Measurements from ENCODE around the gene IL20RA. TPM values are rescaled to one million over a fixed set of nuclear protein-coding genes. Genes with fewer than 3 reads are reported as not detected.
A peak's percentile ranks its signal among the peaks of the same experiment; 100 is the strongest.
"Not testable (repeated sequence)": the region's sequence is repeated elsewhere in the genome, so short reads cannot be mapped to it uniquely, and the experiment has no call there.

Gene IL20RA
- total RNA-seq, 1 donor from 2014 or later = 21.9 TPM

DNA sequence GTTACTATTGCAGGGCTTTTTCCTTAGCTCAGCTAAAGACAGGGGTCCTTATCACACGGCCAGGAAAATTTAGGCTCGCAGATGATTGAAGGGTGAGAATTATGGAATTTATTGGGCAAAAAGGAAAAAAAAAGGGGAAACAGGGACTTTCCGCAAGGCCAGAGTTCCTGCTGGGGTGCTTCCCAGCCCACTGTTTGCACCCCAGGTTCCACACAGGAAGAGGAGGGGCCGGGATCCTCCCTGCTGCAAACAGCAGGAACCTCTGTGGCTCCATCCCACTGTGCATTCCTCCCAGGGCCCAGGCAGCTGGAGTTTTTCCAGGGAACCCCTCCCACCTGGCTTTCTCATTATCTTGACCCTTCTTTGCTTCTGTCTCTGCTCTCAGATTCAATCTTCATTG is 35.9 kb upstream of the IL20RA start:
- Histone ChIP-seq H3K4me1 (no peaks in the 10 kb centered on the region), H3K27ac (no peak overlapping the region), H3K9me3 (no peaks in the 10 kb centered on the region), H3K27me3 (no peaks in the 10 kb centered on the region), H3K4me3 (no peak overlapping the region), H3K36me3 (no peaks in the 10 kb centered on the region)
- intact Hi-C loops (cut with DNase I) = no loop called here
- no peak for DNase-seq (ENCODE audit: extremely low spot score in 2 of 2)
- TF ChIP-seq, protein P1, sequence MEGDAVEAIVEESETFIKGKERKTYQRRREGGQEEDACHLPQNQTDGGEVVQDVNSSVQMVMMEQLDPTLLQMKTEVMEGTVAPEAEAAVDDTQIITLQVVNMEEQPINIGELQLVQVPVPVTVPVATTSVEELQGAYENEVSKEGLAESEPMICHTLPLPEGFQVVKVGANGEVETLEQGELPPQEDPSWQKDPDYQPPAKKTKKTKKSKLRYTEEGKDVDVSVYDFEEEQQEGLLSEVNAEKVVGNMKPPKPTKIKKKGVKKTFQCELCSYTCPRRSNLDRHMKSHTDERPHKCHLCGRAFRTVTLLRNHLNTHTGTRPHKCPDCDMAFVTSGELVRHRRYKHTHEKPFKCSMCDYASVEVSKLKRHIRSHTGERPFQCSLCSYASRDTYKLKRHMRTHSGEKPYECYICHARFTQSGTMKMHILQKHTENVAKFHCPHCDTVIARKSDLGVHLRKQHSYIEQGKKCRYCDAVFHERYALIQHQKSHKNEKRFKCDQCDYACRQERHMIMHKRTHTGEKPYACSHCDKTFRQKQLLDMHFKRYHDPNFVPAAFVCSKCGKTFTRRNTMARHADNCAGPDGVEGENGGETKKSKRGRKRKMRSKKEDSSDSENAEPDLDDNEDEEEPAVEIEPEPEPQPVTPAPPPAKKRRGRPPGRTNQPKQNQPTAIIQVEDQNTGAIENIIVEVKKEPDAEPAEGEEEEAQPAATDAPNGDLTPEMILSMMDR (IDR thresholded peaks at IDR 0.05) = no peak
- TF ChIP-seq POLR2AphosphoS5 (IDR thresholded peaks at IDR 0.05; ENCODE audit: insufficient read depth in 1 of 2, low read depth in 1 of 2) (no peak), POLR2A (IDR thresholded peaks at IDR 0.05) (no peak)

DNA sequence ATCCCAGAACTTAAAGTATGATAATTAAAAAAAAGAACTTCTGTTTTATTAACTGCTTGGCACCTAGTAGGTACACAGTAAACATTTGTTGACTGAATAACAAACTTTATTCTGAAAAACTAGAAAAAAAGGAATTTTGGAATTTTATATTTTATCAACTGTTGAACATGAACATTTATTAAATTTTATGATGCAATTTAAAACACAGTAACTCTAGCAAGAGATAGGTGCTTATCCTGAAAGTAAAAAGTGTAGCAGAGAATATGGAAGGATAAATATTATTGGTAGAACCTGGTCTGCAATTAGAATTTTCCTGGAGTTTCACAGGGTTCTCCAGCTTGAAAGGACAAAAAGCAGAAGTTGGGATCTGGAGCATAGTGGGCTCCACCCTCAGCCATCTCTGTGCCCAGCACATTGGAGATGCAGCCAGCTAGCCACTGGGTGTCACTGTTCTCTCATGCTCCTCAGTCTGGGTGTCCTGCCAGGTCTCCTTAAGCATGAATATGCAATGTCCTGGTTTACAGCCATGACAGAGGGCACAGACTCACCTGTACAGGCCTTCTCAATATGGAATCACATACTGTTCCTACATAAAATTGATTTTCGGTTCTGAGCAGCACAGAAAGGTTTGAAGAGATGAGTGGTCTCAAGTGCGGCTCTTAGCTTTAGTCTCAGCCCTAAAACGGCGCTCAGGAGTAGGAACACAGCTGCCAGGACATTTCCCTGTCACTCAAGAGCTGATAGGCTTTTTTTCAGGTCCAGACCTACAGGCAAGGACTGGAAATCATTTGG is 31.7 kb upstream of the IL20RA start:
- H3K36me3 ChIP-seq = no peaks in the 10 kb centered on the region
- no peaks in the 10 kb centered on the region for H3K27me3 ChIP-seq
- no peak overlapping the region for H3K4me3 ChIP-seq
- no peak for DNase-seq (ENCODE audit: extremely low spot score in 2 of 2)
- H3K27ac ChIP-seq = no peak overlapping the region
- H3K4me1 ChIP-seq = no peaks in the 10 kb centered on the region
- no peak for TF ChIP-seq POLR2AphosphoS5 (IDR thresholded peaks at IDR 0.05; ENCODE audit: insufficient read depth in 1 of 2, low read depth in 1 of 2)
- TF ChIP-seq, protein P1 (IDR thresholded peaks at IDR 0.05) = peak; percentile 20 to 56 (median 30)
- H3K9me3 ChIP-seq = no peaks in the 10 kb centered on the region
- intact Hi-C loops (cut with DNase I) = no loop called here

DNA sequence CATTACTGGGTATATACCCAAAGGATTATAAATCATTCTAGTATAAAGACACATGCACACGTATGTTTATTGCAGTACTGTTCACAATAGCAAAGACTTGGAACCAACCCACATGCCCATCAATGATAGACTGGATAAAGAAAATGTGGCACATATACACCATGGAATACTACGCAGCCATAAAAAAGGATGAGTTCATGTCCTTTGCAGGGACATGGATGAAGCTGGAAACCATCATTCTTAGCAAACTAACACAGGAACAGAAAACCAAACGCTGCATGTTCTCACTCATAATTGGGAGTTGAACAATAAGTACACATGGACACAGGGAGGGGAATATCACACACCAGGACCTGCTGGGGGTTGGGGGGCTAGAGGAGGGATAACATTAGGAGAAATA is 31.0 kb upstream of the IL20RA start:
- H3K36me3 ChIP-seq; H3K4me3 ChIP-seq; H3K4me1 ChIP-seq; intact Hi-C loops (cut with DNase I); H3K27ac ChIP-seq; H3K9me3 ChIP-seq; H3K27me3 ChIP-seq; DNase-seq (ENCODE audit: extremely low spot score in 2 of 2): not testable (repeated sequence)

DNA sequence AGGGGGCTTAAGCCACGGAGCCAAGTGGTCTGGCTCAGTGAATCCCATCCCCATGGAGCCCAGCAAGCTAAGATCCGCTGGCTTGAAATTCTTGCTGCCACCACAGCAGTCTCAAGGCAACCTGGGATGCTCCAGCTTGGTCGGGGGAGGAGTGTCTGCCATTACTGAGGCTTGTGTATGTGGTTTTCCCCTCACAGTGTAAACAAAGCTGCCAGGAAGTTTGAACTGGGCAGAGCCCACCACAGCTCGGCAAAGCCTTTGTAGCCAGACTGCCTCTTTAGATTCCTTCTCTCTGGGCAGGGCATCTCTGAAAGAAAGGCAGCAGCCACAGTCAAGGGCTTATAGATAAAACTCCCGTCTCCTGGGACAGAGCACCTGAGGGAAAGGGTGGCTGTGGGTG is 25.5 kb upstream of the IL20RA start:
- H3K36me3 ChIP-seq = no peaks in the 10 kb centered on the region
- intact Hi-C loops (cut with DNase I) = no loop called here
- TF ChIP-seq POLR2A (IDR thresholded peaks at IDR 0.05) (no peak), POLR2AphosphoS5 (IDR thresholded peaks at IDR 0.05; ENCODE audit: insufficient read depth in 1 of 2, low read depth in 1 of 2) (no peak)
- TF ChIP-seq, protein P1 (IDR thresholded peaks at IDR 0.05) = no peak

DNA sequence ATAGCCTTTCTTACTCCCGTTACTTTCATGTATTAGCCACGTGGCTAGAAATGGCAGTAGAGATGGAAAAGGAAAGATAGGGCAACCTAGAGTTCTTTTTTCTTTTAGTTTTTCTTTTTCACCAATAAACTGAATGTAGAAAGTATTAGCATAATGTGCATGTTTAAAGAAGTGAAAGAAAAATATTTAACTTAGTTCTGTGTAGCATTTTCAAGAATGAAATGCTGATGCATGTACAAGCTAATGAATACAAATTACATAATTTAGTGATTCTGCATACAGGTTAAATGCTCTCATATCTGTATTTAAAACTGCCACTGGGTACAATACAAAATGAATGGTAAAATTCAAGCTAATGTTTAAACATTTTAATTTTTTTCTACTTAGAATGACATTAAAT is 22.6 kb upstream of the IL20RA start:
- no peaks in the 10 kb centered on the region for H3K27me3 ChIP-seq
- no peak for DNase-seq (ENCODE audit: extremely low spot score in 2 of 2)
- no peaks in the 10 kb centered on the region for H3K4me1 ChIP-seq
- TF ChIP-seq POLR2A (IDR thresholded peaks at IDR 0.05) (no peak), POLR2AphosphoS5 (IDR thresholded peaks at IDR 0.05; ENCODE audit: insufficient read depth in 1 of 2, low read depth in 1 of 2) (no peak)
- TF ChIP-seq, protein P1 (IDR thresholded peaks at IDR 0.05) = no peak
- intact Hi-C loops (cut with DNase I) = no loop called here
- no peak overlapping the region for H3K4me3 ChIP-seq
- H3K36me3 ChIP-seq = no peaks in the 10 kb centered on the region
- no peak overlapping the region for H3K27ac ChIP-seq
- no peaks in the 10 kb centered on the region for H3K9me3 ChIP-seq

More for the DNA sequence above, 25.5 kb upstream of the IL20RA start:
- DNase-seq (ENCODE audit: extremely low spot score in 2 of 2) = no peak
- H3K4me1 ChIP-seq = no peaks in the 10 kb centered on the region
- H3K4me3 ChIP-seq = no peak overlapping the region
- no peak overlapping the region for H3K27ac ChIP-seq
- H3K27me3 ChIP-seq = no peaks in the 10 kb centered on the region
- H3K9me3 ChIP-seq = no peaks in the 10 kb centered on the region

Measured in vagina (tissue), 2 donors.